HG03520 (cell line): ENCODE results near the gene TENT4A.

Experiments
- ATAC-seq: cut with Tn5 transposase; IDR thresholded peaks from one replicate; pipeline ENCODE4 v1.9.1; 2021; ENCODE audit warnings: mild to moderate bottlenecking, moderate library complexity; ENCODE audit not compliant: unreplicated experiment

TENT4A gene

DNA sequence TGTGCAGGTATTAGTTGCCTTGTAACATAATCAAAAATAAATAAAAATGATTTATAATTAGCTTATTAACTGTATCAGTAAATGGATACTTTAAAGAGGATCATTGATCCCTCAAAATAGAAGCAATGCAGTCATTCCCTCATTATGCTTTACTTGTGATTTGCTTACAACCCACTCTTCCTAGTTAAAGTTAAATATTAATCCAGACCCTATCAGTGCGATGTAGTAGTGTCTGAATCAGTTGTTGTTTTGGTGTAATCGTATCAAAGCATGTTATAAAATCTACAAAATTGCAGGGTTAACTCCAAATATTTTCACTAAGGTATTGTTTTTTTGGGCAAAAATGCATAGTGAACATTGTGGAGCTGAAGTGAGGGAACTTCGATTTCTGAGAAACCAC is 17.6 kb downstream of the TENT4A start:
- ATAC-seq, result no peak

DNA sequence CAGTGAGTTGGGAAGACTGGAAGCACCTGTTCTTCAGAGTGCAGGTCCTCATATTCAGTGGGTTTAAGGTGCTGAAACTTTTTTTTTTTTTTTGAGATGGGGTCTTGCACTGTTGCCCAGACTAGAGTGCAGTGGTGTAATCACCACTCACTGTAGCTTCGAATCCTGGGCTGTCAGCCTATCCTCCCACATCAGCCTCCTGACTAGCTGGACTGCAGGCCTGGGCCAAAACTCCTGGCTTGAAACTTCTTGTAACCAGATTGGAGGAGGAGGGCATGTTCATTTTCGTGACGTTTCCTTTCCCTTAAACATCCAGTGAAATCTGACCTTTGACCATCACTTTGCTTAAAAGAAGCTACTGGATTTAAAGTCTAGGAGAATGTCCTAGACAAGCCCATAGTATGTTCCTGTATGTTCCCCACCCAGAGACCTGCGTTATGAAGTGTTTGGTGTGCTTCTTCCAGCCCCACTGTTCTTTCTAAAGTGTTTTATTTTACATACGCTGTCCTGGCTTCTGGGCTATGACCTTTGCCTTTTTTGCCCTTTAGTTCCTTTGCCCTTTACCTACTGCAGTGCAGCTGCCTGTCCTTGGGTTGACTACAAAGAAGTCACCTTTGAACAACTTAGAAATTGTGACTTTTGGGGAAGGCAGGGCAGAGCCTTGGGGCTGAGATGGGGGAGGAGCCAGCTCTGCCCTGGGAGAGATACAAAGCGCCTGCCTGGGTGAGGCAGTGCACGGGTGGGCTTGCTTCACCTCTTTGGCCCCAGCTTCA is 18.4 kb downstream of the TENT4A start:
- no peak for ATAC-seq

DNA sequence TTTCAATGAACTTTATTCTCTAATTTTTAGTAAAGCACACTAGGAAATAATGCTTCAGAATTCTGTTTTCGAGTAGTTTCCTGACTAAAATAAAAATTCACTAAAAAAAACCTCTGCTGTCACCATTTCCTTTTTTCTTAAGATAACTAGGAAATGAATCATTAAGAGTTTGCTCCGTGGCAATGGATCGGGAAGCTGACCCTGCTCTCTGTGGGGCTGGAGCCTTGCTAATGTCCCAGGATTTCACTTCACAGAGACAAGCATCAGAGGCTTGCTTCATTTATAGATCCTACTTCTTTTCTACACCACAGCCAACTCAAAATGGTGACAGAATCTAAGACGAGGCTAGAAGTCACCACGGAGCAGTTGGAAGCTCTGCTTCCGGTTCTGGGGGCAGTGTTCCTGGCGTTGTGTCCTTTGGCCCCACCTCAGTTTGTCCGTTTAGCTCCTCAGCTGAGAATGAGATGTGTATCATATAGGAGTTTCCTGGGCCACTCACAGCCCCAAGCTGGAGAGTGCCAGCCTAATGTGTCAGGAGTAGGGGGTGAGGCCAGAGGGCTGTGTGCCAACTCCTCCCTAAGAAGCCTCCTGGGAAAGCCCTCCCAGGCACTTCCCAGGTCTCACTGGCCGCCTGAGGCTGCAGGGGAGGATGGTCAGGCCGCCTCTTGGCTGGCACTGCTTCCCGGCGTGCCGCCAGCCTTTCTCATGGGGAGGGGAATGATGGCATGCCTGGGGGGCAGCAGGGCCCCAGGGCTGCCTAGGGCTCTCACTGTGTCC is 19.6 kb downstream of the TENT4A start:
- ATAC-seq, result no peak

DNA sequence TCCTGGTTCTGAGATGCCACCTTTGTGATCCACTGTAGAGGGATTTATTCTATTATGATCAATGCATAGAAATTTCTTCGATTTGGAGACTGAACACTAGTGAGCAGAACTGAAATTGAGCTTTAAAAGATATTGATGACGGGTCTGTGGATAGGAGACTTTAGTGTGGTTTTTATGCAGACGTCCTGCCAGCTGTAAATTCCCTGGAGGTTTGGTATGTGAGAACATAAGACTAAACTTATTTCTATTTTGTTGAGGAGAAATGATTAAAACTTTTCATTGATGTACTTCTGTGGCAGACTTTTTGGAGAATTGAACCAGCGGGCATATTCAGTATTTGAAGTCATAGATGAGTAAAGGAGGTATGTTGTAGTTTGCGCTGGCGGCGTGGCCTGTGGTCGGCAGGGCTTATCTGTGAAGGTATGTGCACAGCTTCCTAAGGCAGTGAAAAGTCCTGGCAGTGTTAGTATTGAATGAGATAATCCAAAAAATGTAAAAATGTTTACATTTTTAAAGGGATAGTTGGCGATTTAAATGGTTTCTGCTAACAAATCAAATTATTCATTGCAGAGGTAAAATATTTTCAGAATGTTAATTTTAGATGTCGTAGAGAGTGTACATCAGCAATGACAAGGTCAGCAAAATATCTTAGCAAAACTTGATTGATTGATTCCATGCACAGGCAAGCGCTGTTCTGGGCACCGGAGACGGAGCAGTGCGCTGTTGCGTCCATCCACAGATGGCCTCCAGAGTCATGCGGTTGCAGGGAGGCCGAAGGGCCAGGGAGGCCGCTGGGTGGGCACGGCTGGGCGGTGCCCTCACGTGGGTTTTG is 20.4 kb downstream of the TENT4A start:
- ATAC-seq, result no peak

DNA sequence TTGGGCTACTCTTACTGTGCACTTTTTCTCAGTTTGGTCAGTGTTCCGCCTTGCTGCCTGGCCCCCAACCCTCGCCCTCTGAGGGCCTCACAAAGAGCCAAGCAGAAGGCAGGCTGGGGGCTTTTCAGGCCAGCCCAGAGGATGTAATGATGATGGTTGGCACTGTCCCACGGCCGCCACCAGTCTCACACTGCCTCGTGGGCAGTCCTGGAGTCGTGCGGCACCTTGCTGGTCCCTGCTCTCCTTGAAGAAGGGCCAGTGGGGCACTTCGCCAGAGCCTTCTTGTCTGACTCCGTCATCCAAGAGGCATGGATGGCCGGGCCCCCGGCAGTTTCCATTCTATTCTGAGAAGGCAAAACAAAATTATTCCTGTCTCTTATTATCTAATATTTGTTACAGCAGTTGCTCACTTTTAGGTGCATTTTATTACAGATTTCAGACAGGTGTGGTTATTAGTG is 21.0 kb downstream of the TENT4A start:
- no peak for ATAC-seq

DNA sequence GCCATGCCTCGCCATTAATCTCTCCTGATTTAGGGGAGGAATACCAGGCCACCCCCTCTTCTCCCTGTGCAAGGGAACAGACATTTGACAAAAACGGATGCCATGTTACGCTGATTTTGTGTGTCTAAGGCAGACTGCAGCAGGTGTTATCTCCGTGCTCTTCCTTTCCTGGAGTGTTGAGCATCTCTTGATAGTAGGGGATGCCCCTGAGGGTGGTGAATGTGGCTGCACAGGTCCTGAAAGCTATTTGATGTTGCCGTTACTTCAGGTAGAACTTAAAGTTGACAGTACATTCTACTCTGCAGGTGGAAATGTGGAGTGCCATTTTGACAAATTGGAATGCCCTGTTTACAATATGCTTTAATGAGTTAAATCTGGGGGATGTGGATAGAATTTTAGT is 21.5 kb downstream of the TENT4A start:
- ATAC-seq, result no peak

DNA sequence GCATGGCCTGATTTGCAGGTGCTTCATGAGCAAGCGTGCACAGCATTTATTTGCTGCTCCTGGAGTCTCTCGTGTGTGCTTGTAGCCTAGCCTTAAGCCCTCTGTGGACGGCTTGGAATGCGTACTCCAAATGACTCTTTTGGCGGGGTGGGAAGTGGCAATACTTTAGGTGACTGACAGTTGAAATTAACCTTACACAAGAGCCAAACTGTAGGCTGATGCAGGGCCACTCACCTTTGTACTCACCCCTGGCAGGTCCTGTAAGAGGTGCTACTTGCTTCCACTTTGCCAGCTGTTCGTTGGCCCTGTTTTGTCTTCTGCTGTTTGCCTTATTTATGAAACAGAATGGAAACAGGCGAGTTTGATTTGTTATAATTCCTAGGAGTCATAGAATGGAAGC is 22.9 kb downstream of the TENT4A start:
- no peak for ATAC-seq

DNA sequence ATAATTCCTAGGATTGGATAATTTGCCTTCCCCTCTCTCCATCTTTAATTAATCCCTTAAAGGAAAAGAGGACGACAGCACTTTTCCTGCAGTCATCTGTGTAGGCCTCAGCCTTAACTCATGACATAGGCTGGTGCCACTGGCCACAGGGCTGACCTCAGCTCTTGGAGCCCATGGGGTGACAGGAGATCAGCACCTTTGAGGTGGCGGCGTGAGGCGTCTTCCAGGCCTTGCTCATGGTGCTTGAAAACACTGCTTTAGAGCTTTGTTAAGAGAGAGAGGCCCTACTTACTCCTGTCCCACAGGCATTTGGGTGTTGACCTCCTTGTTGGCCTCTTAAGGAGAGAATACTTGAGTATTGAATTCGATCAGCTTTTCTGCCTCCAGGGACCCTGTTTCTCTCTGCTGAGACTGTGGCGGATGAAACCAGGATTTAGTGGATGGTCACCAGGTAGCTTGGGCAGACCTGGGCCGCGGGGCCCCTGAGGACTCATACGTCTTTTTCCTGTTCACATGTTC is 23.4 kb downstream of the TENT4A start:
- ATAC-seq, result peak; percentile 2

DNA sequence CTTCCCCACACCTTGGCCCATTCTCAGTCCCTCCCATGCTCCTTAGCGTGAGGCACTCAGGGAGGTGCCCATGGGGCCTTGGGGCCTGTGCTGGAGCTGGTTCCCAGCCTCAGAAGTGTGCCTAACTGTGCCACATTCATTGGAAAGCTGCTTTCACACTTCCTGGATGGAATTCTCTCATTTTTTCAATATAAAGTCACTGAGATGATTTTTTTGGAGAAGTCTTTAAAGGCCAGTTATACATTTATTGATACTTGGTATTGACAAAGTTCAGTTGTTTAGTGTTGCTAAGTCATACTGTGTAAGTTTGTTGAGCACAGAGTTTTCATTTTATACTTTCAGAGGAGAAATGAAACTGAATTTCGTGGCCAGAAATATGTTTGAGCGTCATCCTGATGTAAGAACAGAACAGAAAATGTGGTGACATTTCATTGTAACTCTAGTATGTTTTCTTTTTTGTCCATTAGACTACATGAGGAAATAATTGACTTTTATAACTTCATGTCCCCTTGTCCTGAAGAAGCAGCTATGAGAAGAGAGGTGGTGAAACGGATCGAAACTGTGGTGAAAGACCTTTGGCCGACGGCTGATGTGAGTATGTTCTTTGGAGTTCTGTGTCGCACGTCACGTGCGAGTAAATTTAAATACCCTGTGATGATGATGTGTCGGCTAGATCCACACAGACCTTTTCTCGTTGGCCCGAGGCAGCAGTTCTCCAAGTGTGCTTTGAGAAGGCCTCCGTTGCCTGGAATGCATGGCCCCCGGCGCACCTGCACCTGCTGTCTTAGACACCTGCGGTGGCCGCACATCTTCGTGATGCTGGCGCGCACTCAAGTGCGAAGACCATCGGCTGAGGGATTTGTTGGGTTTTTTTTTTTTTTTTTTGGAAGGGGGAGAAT is 24.1 kb downstream of the TENT4A start:
- ATAC-seq, result peak; percentile 74

DNA sequence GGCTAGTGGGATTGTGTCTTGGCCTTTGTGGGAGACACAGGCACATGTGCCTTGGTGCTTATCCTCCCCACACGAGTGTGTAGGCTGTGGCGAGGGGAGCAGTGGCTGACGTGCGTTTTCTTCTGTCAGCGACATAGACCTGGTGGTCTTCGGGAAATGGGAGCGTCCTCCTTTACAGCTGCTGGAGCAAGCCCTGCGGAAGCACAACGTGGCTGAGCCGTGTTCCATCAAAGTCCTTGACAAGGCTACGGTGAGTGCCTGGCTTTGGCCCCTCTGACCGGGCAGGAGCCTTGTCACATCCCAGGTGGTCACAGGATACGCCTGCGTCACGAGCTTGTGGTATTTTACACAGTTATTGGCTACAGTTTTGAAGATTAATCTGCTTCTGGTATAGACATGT is 26.4 kb downstream of the TENT4A start:
- no peak for ATAC-seq

DNA sequence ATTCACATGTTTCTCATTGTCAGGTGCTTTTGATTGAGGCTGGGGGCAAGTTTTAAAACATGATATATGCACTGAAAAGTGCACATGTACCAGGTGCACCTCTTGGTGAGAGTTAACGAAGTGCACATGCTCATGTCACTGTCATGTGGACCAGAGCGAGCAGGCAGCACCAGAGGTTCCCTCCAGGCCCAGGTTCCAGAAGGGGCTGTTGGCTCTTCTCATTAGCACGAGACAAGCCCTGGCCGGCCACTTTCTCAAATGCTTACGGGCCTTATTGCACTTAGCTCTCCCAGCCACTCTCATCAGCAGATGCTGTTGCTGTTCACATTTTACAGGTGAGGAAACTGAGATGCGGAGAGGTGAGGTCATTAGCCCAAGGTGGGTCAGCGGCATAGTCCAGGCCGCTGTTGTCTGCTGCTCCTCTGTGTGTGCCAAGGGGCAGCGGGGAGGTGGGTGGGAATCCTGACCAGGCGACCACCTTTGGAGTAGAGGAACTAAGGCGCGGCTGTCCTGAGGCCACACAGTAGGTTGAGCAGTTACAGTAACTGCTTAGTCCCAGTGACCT is 27.4 kb downstream of the TENT4A start:
- no peak for ATAC-seq

DNA sequence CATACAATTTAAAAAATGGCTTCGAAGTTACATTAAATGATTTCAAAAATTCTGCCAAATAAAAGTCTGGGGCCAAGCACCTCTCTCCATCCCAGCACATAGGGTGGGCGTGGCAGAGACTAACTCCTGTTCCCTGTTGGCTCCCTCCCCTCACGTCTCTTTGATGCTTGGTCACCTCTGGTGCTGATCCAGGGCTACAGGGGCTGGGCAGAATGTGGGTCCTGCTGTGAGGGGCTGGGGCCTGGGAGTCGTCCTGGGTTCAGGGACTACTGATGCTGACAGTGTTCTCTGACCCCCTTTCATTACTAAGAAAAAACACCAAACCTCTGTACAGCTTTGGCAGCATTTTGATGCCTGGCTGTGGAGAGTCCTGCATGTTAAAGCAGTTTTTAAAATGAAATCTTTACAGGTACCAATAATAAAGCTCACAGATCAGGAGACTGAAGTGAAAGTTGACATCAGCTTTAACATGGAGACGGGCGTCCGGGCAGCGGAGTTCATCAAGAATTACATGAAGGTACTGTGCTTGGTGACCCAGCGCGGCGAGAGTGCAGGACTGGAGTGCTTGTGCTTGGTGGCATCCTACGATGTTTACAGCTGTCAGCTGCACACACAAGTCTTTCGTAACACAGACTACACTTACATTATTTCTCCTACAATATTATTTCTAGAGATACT is 29.0 kb downstream of the TENT4A start:
- no peak for ATAC-seq

DNA sequence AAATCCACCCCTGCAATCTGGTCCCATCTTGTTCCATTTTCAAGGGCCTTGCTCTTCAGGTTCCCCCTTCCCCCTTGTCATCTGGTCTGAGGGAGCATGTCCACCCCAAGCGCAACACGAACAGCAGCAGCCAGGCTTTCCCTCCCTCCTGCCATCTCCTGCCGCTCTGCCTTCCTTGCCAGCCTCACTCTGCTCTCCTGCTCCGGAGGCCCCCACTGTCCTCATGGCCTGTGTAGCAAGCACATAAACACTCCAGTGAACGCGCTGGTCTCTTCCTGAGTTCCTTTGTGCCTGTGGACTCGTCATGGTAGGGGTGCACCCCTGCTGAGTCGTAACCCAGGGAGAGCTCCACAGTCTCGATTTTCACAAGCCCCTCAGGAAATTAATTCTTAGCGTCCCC is 29.9 kb downstream of the TENT4A start:
- ATAC-seq, result no peak

DNA sequence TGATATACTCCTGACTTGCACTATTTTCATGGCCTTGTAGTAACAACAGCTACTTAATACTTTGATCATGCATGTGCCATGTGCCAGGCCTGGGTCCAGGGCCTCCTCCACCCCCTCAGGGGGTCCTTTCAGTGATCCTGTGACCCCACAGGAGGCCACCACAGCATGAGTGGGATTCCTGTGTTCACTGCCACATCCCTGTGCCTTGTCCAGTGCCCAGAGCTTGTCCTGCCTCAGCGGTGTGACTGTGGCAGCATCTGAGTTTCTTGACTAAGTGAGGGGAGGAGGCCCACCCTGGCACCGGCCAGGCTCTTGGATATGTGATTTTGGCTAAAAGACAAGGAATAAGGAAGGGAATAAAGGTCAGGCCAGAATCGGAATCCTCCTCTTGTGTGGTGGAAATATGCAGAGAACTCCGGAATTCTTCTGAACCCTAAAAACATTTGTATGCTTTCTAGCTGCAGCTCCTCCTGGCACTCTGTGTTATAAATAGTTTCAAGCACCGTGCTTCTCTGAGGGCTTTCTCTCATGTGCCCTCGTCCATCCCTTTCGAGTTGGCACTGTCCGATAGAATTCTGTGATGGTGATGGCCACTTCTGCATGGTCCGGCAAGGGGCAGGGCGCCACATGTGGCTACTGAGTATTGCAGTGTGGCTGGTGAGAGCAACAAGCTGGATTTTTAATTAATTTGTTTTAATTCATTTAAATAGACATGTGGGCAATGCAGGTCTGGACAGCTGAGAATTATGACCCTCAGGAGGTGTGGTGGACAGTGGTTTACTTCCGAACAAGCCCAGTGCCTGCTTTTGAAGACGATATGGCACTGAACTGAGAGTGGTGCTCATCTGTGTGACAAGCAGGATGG is 31.8 kb downstream of the TENT4A start:
- ATAC-seq, result peak; percentile 8

DNA sequence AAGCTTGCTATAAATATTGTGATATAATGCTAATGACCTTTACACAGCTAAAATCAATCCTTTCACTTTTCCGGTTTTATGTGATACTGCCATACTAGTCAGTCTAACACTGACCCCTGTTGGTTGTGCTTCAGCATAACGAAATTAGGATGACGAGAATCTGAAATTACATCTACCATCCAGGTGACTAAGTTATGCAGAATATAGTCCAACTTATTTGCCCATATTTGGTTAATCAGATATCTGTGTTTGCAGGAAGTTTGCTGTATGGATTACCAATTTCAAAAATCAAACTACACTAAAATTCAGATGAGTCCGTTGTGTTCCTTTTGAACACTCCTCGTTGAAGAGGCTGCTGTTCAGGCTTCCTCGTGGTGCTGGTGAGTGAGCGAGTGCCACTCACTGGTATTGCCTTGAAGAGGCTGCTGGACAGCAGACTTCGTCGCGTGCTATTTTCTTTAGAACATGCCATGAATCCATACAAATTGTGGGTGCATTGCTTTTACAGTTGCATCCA is 32.5 kb downstream of the TENT4A start:
- ATAC-seq, result peak; percentile 70

DNA sequence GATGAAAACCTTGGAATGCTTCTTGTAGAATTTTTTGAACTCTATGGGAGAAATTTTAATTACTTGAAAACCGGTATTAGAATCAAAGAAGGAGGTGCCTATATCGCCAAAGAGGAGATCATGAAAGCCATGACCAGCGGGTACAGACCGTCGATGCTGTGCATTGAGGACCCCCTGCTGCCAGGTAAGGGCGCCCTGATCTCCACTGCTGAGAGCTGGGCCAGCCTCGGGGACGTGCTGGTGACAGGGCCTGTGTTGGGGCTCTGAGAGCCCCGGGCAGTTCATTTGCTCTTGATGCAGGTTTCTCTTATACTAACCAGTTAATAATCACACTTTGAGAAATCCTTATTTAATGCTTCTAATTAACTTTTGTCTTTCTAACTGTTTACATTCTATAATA is 33.0 kb downstream of the TENT4A start:
- ATAC-seq, result no peak

DNA sequence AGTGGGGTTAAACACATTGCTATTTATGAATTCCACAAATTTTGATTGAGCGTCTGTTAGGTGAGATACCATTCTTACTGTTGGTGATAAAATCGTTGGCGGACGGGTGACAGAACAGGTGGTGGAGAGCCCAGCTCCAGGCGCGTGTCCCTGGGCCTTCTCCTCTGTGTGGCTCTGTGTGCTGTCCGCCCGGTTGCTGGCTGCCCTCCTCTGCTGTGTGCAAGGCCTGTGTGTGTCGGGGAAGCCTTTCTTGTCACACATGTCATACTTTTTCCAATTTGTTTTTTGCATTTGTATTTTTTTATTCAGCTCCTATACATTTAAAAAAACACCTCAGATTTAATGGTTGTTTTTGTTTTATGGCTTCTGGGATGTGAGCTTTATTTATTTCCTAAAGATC is 33.9 kb downstream of the TENT4A start:
- no peak for ATAC-seq

DNA sequence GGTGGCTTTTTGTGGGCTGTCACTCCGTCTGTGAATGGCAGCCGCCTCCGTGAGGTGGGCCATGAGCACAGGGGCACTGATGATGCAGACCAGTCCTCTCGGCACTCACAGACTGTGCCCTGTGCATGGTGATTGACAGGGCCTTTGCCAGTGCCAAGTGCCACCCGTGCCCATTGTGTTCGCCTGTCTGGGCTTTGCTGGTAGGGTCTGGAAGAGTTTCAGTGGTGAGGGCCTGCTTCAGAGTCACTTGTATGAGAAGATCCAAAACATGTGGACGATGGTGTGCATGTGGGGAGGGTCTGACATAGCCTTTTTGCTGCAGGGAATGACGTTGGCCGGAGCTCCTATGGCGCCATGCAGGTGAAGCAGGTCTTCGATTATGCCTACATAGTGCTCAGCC is 34.9 kb downstream of the TENT4A start:
- no peak for ATAC-seq
